GM19452 (cell line): ENCODE data around the gene CADM4.
"Not testable (repeated sequence)": the region's sequence is repeated elsewhere in the genome, so short reads cannot be mapped to it uniquely, and the experiment has no call there.

ENCODE experiments used
- ATAC-seq: cut with Tn5 transposase; IDR thresholded peaks from one replicate; pipeline ENCODE4 v1.9.1; 2021; ENCODE audit not compliant: unreplicated experiment

CADM4 gene

GRCh38 chr19:43664018-43664417 is 24.4 kb upstream of the CADM4 start:
- ATAC-seq, result no peak

- no peak for ATAC-seq
Observed at GRCh38 chr19:43662487-43662886, 22.8 kb upstream of the CADM4 start.

- ATAC-seq, result no peak
Observed at GRCh38 chr19:43660971-43661360, 21.3 kb upstream of the CADM4 start.

GRCh38 chr19:43660301-43660970 is 20.8 kb upstream of the CADM4 start:
- ATAC-seq, result no peak

GRCh38 chr19:43658494-43658893 is 18.8 kb upstream of the CADM4 start:
- no peak for ATAC-seq

- no peak for ATAC-seq
Observed at GRCh38 chr19:43658001-43658400, 18.4 kb upstream of the CADM4 start.

- no peak for ATAC-seq
Observed at GRCh38 chr19:43656436-43656835, 16.8 kb upstream of the CADM4 start.

GRCh38 chr19:43652546-43652874 is 12.9 kb upstream of the CADM4 start:
- ATAC-seq, result no peak

GRCh38 chr19:43651758-43652545 is 12.3 kb upstream of the CADM4 start:
- ATAC-seq, result no peak

- ATAC-seq, result not testable (repeated sequence)
Observed at GRCh38 chr19:43650276-43650675, 10.6 kb upstream of the CADM4 start.

- ATAC-seq, result no peak
Observed at GRCh38 chr19:43649514-43649913, 9.9 kb upstream of the CADM4 start.

GRCh38 chr19:43648633-43649032 is 9.0 kb upstream of the CADM4 start:
- ATAC-seq, result no peak

GRCh38 chr19:43644181-43644580 is 4.5 kb upstream of the CADM4 start:
- ATAC-seq, result no peak

GRCh38 chr19:43643326-43643725 is 3.7 kb upstream of the CADM4 start:
- ATAC-seq, result no peak

- no peak for ATAC-seq
Observed at GRCh38 chr19:43642531-43642930, 2.9 kb upstream of the CADM4 start.

GRCh38 chr19:43641333-43641732 is 1.7 kb upstream of the CADM4 start:
- ATAC-seq, result no peak

- no peak for ATAC-seq
Observed at GRCh38 chr19:43640424-43640757, 741 bp upstream of the CADM4 start.

- ATAC-seq, result no peak
Observed at GRCh38 chr19:43638995-43639518, 593 bp downstream of the CADM4 start.

GRCh38 chr19:43638214-43638994 is 1.2 kb downstream of the CADM4 start:
- no peak for ATAC-seq

GRCh38 chr19:43636121-43636683 is 3.4 kb downstream of the CADM4 start:
- ATAC-seq, result no peak

GRCh38 chr19:43635561-43635940 is 4.1 kb downstream of the CADM4 start:
- ATAC-seq, result not testable (repeated sequence)
